Activated CD8-positive, alpha-beta T cell treated with anti-CD3 and anti-CD28 coated beads for 36 hours (primary cell): ENCODE results near the gene TEX51. TPM values are rescaled to one million over a fixed set of nuclear protein-coding genes. Genes with fewer than 3 reads are reported as not detected.

Experiments
- ATAC-seq: fragments of 200-7000 bp; cut with Tn5 transposase; one replicate; pipeline ENCODE4 v1.10.0; 2021; ENCODE audit warnings: mild to moderate bottlenecking, moderate library complexity
- CTCF ChIA-PET: fragments of 350-600 bp; sonication (Branson Sonifier 250); formaldehyde crosslinking; loops from one replicate; lab custom pipeline; 2021; ENCODE audit warnings: antibody characterized with exemption; lab: Charles Lee
- POLR2A ChIA-PET: fragments of 350-600 bp; sonication (Branson Sonifier 250); formaldehyde crosslinking; loops from one replicate; lab custom pipeline; 2021; ENCODE audit warnings: antibody characterized with exemption; lab: Charles Lee
- DNase-seq: peaks from one replicate; pipeline ENCODE4 v3.0.0-alpha.2; 2020
- H3K27ac Mint-ChIP-seq: one replicate; pipeline ENCODE4 v1.8.0; 2021; ENCODE audit warnings: mild to moderate bottlenecking, mixed read lengths
- H3K27me3 Mint-ChIP-seq: one replicate; pipeline ENCODE4 v1.8.0; 2021; ENCODE audit warnings: mixed read lengths
- H3K36me3 Mint-ChIP-seq: one replicate; pipeline ENCODE4 v1.8.0; 2021; ENCODE audit warnings: low read depth, mixed read lengths
- H3K4me1 Mint-ChIP-seq: one replicate; pipeline ENCODE4 v1.8.0; 2021; ENCODE audit warnings: low read depth, mixed read lengths
- H3K4me3 Mint-ChIP-seq: one replicate; pipeline ENCODE4 v1.8.0; 2021; ENCODE audit warnings: mild to moderate bottlenecking, moderate library complexity, mixed read lengths
- H3K9me3 Mint-ChIP-seq: one replicate; pipeline ENCODE4 v1.8.0; 2021; ENCODE audit warnings: mixed read lengths
- CTCF ChIP-seq: fragments of 200-600 bp; IDR thresholded peaks from one replicate; pipeline ENCODE4 v1.8.0; 2022; ENCODE audit warnings: antibody characterized with exemption, mild to moderate bottlenecking
- intact Hi-C: fragments of 100-400 bp; cut with micrococcal nuclease; formaldehyde crosslinking; loops from one replicate; pipeline ENCODE4 v1.10.0; 2022
- total RNA-seq, 2 experiments: library from RNA; stranded (reverse); gene quantifications; one replicate each; pipeline ENCODE4 v1.2.3, GENCODE V29; 2021

TEX51 gene
- total RNA-seq, 2 experiments from 2014 or later: not detected

- CTCF ChIA-PET: no interaction called here
- TF ChIP-seq CTCF: no peak
- Mint-ChIP-seq H3K36me3 (no peaks in the 10 kb centered on the region), H3K4me3 (no peak overlapping the region), H3K27me3 (no peaks in the 10 kb centered on the region), H3K4me1 (no peaks in the 10 kb centered on the region), H3K27ac (no peak overlapping the region), H3K9me3 (no peaks in the 10 kb centered on the region)
- intact Hi-C loops: no loop called here
- DNase-seq (no peak), ATAC-seq (no peak)
- POLR2A ChIA-PET: interaction anchor here (1.2 kb wide), 1 partner anchor 464 kb away, joined by 3 read pairs; no protein-coding TSS in a partner anchor
These were observed 14.6 kb downstream of the TEX51 start for GRCh38 chr2:126913329-126913728.

GRCh38 chr2:126913881-126914615 is 15.4 kb downstream of the TEX51 start:
- H3K36me3 Mint-ChIP-seq: no peaks in the 10 kb centered on the region
- no peaks in the 10 kb centered on the region for H3K4me1 Mint-ChIP-seq
- no peaks in the 10 kb centered on the region for H3K27me3 Mint-ChIP-seq
- intact Hi-C loops: no loop called here
- H3K4me3 Mint-ChIP-seq: no peak overlapping the region
- TF ChIP-seq CTCF: no peak
- DNase-seq (no peak), ATAC-seq (no peak)
- no peaks in the 10 kb centered on the region for H3K9me3 Mint-ChIP-seq
- H3K27ac Mint-ChIP-seq: no peak overlapping the region
- POLR2A ChIA-PET: interaction anchor here (1.2 kb wide), 1 partner anchor 464 kb away, joined by 3 read pairs; no protein-coding TSS in a partner anchor
- CTCF ChIA-PET: interaction anchor here (1.3 kb wide), 1 partner anchor 8 kb away, joined by 3 read pairs; no protein-coding TSS in a partner anchor

GRCh38 chr2:126914811-126915500 is 16.3 kb downstream of the TEX51 start:
- DNase-seq (no peak), ATAC-seq (no peak)
- H3K27ac Mint-ChIP-seq: no peak overlapping the region
- no peak for TF ChIP-seq CTCF
- H3K4me1 Mint-ChIP-seq: no peaks in the 10 kb centered on the region
- ChIA-PET POLR2A (no interaction called here), CTCF (interaction anchor here (1.3 kb wide), 1 partner anchor 9 kb away, joined by 3 read pairs; no protein-coding TSS in a partner anchor)
- H3K4me3 Mint-ChIP-seq: no peak overlapping the region
- intact Hi-C loops: no loop called here
- H3K36me3 Mint-ChIP-seq: no peaks in the 10 kb centered on the region
- no peaks in the 10 kb centered on the region for H3K27me3 Mint-ChIP-seq
- H3K9me3 Mint-ChIP-seq: no peaks in the 10 kb centered on the region

GRCh38 chr2:126915903-126916302 is 17.2 kb downstream of the TEX51 start:
- Mint-ChIP-seq H3K9me3 (no peaks in the 10 kb centered on the region), H3K4me3 (no peak overlapping the region), H3K36me3 (no peaks in the 10 kb centered on the region), H3K4me1 (no peaks in the 10 kb centered on the region), H3K27me3 (peaks cover under 1% of the 10 kb centered on the region), H3K27ac (no peak overlapping the region)
- intact Hi-C loops: no loop called here
- ChIA-PET CTCF (no interaction called here), POLR2A (no interaction called here)
- DNase-seq (no peak), ATAC-seq (no peak)
- no peak for TF ChIP-seq CTCF

GRCh38 chr2:126916744-126917143 is 18.1 kb downstream of the TEX51 start:
- no peaks in the 10 kb centered on the region for H3K36me3 Mint-ChIP-seq
- no peak for TF ChIP-seq CTCF
- H3K4me3 Mint-ChIP-seq: no peak overlapping the region
- ATAC-seq (no peak), DNase-seq (no peak)
- H3K27me3 Mint-ChIP-seq: peaks cover 1% of the 10 kb centered on the region
- no peaks in the 10 kb centered on the region for H3K9me3 Mint-ChIP-seq
- ChIA-PET POLR2A (no interaction called here), CTCF (no interaction called here)
- H3K4me1 Mint-ChIP-seq: no peaks in the 10 kb centered on the region
- intact Hi-C loops: no loop called here
- no peak overlapping the region for H3K27ac Mint-ChIP-seq
